ENCODE measurements around the gene MBTD1.

- TF ChIP-seq CTCF (conservative IDR thresholded peaks at IDR 0.05 in 1 of 2, IDR thresholded peaks at IDR 0.05 in 1 of 2; ENCODE audit: extremely low read depth in 1 of 2, insufficient read depth in 1 of 2, low read depth in 1 of 2, low read length in 2 of 2) (no peak), EZH2 (IDR thresholded peaks at IDR 0.05; ENCODE audit: borderline replicate concordance, low read length) (no peak)
Measured at GRCh38 chr17:51184124-51184523, 75.7 kb downstream of the MBTD1 start.
